Measurements from ENCODE around the gene COL5A3.
"Not testable (repeated sequence)": the region's sequence is repeated elsewhere in the genome, so short reads cannot be mapped to it uniquely, and the experiment has no call there.

Gene COL5A3

GRCh38 chr19:9971166-9971897 is 39.0 kb downstream of the COL5A3 start:
- no peak for FAIRE-seq
- DNase-seq (ENCODE audit: low spot score), result no peak

GRCh38 chr19:9970481-9970880 is 39.8 kb downstream of the COL5A3 start:
- no peak for DNase-seq (ENCODE audit: low spot score)
- FAIRE-seq, result no peak

GRCh38 chr19:9969688-9969975 is 40.7 kb downstream of the COL5A3 start:
- no peak for DNase-seq (ENCODE audit: low spot score)
- no peak for FAIRE-seq

GRCh38 chr19:9968820-9969687 is 41.2 kb downstream of the COL5A3 start:
- FAIRE-seq, result no peak
- DNase-seq (ENCODE audit: low spot score), result no peak

- no peak for DNase-seq (ENCODE audit: low spot score)
- FAIRE-seq, result no peak
Measured at GRCh38 chr19:9967326-9967725, 43.0 kb downstream of the COL5A3 start.

- DNase-seq (ENCODE audit: low spot score) (no peak), FAIRE-seq (no peak)
Measured at GRCh38 chr19:9966448-9966847, 43.9 kb downstream of the COL5A3 start.

GRCh38 chr19:9966024-9966423 is 44.3 kb downstream of the COL5A3 start:
- no peak for DNase-seq (ENCODE audit: low spot score)
- no peak for FAIRE-seq

GRCh38 chr19:9962623-9963290 is 47.5 kb downstream of the COL5A3 start:
- FAIRE-seq, result no peak

GRCh38 chr19:9961103-9961502 is 49.2 kb downstream of the COL5A3 start:
- FAIRE-seq (no peak), DNase-seq (ENCODE audit: low spot score) (no peak)

More at GRCh38 chr19:9962623-9963290, 47.5 kb downstream of the COL5A3 start:
- no peak for DNase-seq (ENCODE audit: low spot score)

GRCh38 chr19:9958379-9958821 is 51.9 kb downstream of the COL5A3 start:
- FAIRE-seq (no peak), DNase-seq (ENCODE audit: low spot score) (no peak)

- DNase-seq (ENCODE audit: low spot score), result no peak
- no peak for FAIRE-seq
Measured at GRCh38 chr19:9956956-9957355, 53.3 kb downstream of the COL5A3 start.

- FAIRE-seq (no peak), DNase-seq (ENCODE audit: low spot score) (no peak)
Measured at GRCh38 chr19:9953802-9954542, 56.3 kb downstream of the COL5A3 start.

GRCh38 chr19:9952276-9952675 is 58.0 kb downstream of the COL5A3 start:
- DNase-seq (ENCODE audit: low spot score) (no peak), FAIRE-seq (no peak)

- no peak for DNase-seq (ENCODE audit: low spot score)
- FAIRE-seq, result no peak
Measured at GRCh38 chr19:9947441-9947840, 62.9 kb downstream of the COL5A3 start.

GRCh38 chr19:9946528-9947125 is 63.7 kb downstream of the COL5A3 start:
- not testable (repeated sequence) for FAIRE-seq; DNase-seq (ENCODE audit: low spot score)

GRCh38 chr19:9945319-9945966 is 64.9 kb downstream of the COL5A3 start:
- FAIRE-seq (peak; percentile 68), DNase-seq (ENCODE audit: low spot score) (peak; percentile 66)

- no peak for FAIRE-seq
- no peak for DNase-seq (ENCODE audit: low spot score)
Measured at GRCh38 chr19:9943744-9944143, 66.6 kb downstream of the COL5A3 start.

- FAIRE-seq (no peak), DNase-seq (ENCODE audit: low spot score) (no peak)
Measured at GRCh38 chr19:9941671-9942070, 68.6 kb downstream of the COL5A3 start.

- no peak for DNase-seq (ENCODE audit: low spot score)
- no peak for FAIRE-seq
Measured at GRCh38 chr19:9941231-9941630, 69.1 kb downstream of the COL5A3 start.

GRCh38 chr19:9940778-9941177 is 69.5 kb downstream of the COL5A3 start:
- peak; percentile 91 for DNase-seq (ENCODE audit: low spot score)

More at GRCh38 chr19:9940778-9941177, 69.5 kb downstream of the COL5A3 start:
- peak; percentile 87 for FAIRE-seq

Measured in RCC 7860 (cell line).